Measurements from ENCODE around the gene CHRM2.

CHRM2 gene

DNA sequence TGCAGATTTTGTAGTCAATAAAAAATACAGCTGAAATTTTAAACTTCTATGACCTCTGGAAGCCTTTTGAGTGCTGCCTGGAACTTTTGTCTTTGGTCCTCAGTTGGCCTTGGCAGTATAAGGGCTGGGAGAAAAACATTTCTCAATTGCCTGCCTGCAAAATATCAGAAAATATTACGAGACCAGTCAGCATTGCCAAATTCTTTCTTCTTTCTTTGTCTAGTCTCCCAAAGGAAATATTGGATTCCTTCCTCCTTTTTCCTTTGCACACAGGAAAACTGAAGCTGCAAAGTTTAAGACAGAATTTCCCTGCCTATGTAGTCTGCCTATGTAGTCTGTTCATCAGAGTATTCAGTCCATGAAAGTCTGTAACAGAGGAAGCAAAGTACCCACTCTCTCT lies 95.9 kb downstream of the CHRM2 start:
- DNase-seq: no peak

DNA sequence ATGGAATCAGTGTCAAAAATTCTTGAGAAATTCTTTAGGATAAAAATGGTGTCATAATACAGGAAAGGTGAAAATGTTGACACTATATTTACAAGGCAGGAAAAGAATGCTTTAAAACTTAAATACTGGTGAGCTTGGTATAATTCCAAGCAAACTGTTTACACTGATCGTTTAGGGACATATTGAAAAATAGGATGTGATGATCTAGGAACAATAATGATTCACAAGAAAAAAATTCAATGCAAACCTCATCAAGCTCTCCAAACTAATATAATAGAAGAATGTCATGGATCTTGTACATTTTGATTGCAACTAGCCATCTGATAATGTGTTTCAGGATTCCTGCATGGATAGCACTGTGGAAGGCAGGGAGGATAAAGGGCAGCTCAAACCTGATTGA lies 98.4 kb downstream of the CHRM2 start:
- no peak for DNase-seq

DNA sequence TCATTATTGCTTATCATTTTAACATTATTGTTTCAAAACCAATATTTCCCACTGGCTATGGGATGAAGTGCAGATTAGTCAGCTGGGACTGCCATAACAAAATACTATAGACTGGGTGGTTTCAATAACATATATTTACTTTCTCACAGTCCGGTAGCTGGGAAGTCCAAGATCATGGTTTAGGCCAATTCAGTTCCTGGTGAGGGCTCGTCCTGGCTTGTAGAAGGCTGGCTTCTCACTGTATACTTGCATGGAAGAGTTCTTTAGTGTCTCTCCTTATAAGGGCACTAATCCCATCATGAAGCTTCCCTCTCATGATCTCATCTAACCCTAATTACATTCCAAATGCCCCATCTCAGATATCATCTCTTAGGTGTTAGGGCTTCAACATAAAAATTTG lies 101.3 kb downstream of the CHRM2 start:
- DNase-seq: no peak

DNA sequence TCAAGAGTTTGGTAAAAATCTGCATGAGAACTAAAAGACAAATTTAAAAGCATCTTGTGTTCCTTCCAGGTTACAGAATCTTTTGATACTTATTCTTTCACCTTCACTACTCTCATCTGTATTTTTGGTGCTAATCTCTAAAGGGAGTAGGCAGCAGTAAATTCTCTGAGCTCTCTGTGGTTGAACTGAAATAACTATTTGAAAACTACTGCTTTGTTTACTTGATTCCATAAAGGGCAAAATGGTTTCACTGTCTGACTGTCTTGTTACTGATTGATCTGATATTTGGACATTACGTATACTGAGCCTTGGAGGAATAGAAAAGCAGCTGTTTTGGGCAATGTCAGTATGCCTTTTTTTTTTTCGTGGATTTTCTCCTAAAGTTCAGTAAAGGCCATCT lies 103.3 kb downstream of the CHRM2 start:
- DNase-seq: no peak

DNA sequence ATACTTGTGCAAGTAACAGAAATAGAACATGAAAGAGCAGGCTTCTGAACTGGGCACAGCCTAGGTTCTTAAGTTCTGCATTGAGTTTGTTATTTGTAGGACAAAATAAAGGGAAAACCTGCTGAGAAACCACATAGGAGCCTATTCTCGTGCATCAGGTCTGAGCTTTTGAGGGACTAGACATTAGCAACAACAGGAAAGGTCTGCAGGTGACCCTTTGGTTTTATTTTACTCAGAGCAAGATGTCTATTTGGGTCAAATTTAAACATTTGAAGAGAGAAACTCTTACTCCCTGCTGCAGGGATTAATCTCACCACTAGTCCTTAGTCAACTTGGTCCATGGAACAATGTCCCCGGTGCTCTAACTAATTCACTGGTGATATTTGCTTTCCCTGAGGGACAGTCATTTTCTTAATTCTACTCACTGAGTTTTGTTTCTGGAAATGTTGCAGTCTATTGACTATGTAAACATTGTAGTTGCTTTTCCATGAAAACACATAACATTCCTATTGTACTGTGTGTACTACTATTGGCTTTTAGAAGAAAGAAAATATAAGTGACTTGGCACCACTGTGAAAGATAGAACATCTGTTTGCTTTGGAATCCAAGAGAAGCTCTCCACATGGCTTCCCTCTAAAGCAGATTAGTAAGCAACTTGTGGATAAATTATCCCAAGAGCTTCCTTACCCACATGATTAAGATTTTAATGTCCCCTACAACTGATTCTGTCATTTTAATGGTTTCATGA lies 108.2 kb downstream of the CHRM2 start:
- DNase-seq: no peak

GRCh38 chr7:136993377-136993776 lies 124.9 kb downstream of the CHRM2 start:
- no peak for DNase-seq

DNA sequence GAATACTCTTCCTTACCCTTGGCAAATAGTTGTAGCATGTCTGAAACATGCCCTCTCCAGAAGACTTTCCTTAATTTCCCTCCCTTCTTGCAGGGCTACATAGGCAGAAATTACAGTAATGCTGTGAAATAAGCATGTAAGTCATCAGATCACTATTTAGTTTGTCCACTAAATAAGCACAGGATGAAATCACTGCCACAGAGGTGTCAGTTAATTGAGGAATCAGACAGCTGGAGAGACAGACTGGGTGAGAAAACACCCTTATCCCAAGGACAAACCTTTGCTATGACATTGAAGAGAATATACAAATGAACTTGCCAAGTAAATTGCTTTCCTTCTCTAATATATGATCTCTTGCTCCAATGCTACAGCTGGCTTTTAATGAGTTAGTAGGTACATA lies 129.3 kb downstream of the CHRM2 start:
- no peak for DNase-seq

DNA sequence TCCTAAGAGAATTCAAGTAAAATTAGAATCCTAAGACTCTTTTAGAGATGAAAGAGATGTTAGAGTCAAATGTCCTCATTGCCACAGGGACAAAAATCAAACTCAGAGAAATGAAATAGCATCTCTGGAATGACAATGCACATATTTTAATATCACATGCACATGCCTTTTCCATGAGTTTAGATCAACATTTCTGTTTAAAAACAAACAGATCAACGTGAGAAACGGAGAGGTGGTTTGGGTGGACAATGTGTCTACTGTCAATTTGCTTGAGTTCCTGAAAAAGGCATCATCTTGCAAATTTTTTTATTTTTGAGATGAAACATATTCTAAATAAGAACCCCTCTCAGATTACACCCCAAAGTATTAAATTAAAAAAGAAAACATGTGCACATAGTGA lies 130.0 kb downstream of the CHRM2 start:
- no peak for DNase-seq

DNA sequence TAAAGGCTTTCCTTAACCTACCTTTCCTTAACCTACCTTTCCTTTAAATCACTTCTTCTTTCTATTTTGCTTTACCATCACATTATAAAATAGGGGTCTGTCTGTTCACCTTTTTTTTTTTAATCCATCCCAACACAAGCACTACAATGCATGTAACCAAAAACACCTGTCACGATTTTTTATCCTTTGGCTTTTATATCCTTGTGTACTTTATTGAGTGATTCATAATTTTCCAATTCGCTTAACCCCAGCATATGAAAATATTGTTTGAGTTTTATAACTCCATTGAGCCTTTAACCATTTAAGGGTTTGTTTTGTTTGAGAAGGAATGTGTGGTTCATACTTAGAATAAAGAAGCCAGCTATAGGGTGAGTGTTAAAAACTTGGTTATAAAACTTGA lies 132.2 kb downstream of the CHRM2 start:
- DNase-seq: no peak

GRCh38 chr7:137001041-137001440 lies 132.6 kb downstream of the CHRM2 start:
- DNase-seq: no peak

GRCh38 chr7:137001478-137001877 lies 133.0 kb downstream of the CHRM2 start:
- no peak for DNase-seq

DNA sequence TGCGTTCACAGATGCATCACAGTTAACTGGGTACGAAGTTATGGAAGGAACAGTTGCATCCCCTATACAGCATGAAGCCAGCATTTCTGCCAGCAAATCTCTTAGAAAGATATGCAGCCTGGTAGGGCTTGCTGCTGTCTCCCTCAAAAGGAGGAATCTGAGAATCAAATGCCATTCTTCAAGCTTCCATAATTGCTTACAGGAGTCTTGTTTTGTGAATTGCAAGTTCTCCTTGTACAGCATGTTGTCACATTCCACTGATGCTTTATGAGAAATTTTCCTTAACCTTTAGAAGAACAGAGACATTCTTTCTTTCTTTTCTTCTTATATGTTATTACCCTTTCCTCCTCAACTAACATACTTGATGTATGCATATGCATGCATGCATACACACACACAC lies 134.6 kb downstream of the CHRM2 start:
- DNase-seq: no peak

GRCh38 chr7:137003566-137003965 lies 135.1 kb downstream of the CHRM2 start:
- DNase-seq: no peak

DNA sequence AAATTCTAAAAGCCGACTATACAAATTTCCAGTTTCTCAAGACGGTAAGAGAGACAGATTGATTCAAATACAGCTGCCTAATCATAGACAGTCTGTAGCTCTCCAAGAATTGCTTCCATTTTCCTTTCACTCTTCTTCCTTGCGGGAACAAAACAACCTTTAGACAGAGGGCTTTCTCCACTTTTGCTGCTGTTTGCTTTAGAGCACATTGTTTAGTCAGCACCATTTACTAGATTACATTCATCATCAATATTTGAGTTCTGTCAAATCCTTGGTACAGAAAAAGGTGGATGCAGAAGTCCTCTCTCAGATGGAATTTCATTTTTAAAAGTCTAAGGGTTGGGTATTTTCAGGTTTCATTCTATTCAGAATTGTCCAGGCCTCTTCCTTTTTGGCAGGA lies 137.4 kb downstream of the CHRM2 start:
- DNase-seq: no peak

DNA sequence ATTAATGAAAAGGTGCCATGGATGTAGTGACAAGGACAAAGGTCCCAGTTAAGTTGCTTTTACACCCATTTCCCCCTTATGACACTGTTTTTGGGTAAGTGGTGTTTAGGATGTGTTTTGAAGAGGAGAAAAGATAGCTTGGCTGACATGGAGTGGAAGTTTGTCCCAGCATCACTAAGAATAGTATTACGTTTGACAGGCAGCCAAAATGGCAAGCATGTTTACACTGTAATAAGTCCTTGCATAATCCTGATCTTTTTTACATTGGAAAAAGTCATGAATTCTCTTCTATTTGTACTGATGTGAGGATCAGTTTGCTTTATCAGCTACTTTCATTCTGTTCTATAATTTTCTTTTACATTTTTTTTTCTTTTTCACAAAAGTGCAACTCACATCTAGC lies 137.8 kb downstream of the CHRM2 start:
- no peak for DNase-seq

DNA sequence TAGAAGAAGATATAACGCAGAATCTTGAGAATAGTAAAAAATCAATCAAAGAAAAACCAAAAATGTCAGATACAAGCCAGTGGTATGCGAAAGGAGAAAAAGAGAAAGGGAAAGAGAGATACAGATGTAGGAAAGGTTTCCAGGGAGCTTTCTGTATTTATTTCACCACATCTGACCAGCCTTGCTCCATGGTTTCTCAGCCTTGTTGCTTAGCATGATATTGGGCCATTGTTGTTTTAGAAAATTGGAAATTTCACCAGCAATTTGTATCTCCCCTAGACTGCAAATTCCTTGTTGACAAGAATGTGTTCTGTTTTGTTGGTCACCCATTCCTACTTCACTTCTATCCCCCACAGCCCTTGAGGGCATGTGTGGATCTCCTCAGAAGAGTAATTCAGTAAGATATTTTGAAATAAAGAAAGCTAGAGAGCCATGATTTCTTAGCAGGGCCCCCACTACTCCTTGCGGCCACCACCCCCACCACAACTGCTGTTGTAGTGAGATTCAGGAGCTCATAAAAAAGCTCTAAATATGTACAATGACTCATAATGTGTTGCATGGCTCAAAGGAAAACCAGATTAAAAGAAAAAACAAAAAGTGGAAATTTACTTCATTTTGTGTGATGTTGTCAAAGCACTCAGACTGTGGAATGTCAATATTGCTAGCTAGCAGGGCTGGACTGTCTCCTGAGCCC lies 138.7 kb downstream of the CHRM2 start:
- DNase-seq: no peak

GRCh38 chr7:137009404-137009803 lies 141.0 kb downstream of the CHRM2 start:
- no peak for DNase-seq

- no peak for DNase-seq
Measured at GRCh38 chr7:137015015-137015414, 146.6 kb downstream of the CHRM2 start.

DNA sequence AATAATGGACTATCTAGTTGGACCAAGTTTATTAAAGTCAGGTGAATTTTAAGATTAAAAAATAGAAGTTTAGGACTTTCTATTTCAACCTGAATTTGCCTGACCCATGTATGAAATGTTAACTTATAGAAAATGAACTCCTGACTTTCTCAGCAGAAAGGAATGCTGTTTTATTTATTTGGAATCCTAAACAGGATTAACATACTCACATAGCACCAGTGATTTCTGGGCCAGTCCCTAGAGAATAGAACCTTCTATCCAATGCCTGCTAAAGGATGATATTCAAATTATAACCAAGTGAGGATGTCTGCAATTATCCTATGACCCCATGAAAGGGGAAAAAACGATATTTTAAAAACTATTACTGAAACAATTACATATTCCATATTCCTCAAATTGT lies 148.8 kb downstream of the CHRM2 start:
- DNase-seq: no peak

GRCh38 chr7:137018468-137018867 lies 150.0 kb downstream of the CHRM2 start:
- no peak for DNase-seq

DNA sequence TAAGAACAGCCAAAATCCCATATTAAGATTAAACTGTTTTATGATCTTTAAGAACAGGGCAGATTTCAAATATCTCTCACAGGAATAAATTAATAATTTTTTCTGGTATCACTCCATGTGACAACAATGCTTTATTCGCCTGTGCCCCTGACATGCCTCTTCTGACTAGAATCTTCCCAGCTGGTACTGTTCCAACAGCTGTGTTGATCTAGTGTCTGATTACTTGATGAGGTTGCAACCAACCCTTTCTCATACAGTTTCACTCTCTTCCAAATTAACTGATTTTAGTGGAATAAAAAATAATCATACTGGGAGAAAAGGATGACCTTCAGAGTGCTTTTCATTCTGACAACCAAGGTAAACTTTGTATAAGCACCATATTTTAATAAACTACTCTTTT lies 151.9 kb downstream of the CHRM2 start:
- no peak for DNase-seq

- no peak for DNase-seq
Measured at GRCh38 chr7:137025469-137026175, 157.2 kb downstream of the CHRM2 start.

GRCh38 chr7:137026176-137026500 lies 157.7 kb downstream of the CHRM2 start:
- DNase-seq: no peak

DNA sequence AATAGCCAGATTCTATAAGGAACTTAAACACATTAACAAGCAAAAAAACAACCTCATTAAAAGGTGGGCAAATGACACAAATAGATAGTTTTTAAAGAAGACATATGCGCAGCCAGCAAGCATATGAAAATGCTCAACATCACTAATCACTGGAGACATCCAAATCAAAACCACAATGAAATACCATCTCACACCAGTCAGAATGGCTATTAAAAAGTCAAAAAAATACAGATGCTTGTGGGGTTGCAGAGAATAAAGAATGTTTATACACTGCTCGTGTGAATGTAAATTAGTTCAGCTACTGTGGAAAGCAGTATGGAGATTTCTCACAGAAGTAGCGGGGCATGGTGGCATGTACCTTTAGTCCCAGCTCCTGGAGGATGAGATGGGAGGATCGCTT lies 164.0 kb downstream of the CHRM2 start:
- DNase-seq: no peak
